DND-41 (cell line): ENCODE results near the gene ZSCAN10.

Source experiments
- CTCF ChIP-seq: IDR thresholded peaks from 2 replicates; pipeline ENCODE4 v1.5.1; 2012; ENCODE audit warnings: borderline replicate concordance, low read length, moderate library complexity, mild to moderate bottlenecking; ENCODE audit not compliant: poor library complexity, severe bottlenecking; ENCODE audit errors: extremely low read depth
- EZH2 ChIP-seq: IDR thresholded peaks from 3 replicates; pipeline ENCODE4 v1.6.1; 2012; ENCODE audit warnings: borderline replicate concordance, low read depth, mild to moderate bottlenecking, moderate library complexity, low read length, inconsistent platforms; ENCODE audit not compliant: severe bottlenecking

GRCh38 chr16:3142770-3143169, 43.7 kb upstream of the ZSCAN10 start:
- no peak for TF ChIP-seq EZH2
- no peak for TF ChIP-seq CTCF
